ENCODE results near the gene C17orf78.
"Not testable (repeated sequence)": the region's sequence is repeated elsewhere in the genome, so short reads cannot be mapped to it uniquely, and the experiment has no call there.

DNA sequence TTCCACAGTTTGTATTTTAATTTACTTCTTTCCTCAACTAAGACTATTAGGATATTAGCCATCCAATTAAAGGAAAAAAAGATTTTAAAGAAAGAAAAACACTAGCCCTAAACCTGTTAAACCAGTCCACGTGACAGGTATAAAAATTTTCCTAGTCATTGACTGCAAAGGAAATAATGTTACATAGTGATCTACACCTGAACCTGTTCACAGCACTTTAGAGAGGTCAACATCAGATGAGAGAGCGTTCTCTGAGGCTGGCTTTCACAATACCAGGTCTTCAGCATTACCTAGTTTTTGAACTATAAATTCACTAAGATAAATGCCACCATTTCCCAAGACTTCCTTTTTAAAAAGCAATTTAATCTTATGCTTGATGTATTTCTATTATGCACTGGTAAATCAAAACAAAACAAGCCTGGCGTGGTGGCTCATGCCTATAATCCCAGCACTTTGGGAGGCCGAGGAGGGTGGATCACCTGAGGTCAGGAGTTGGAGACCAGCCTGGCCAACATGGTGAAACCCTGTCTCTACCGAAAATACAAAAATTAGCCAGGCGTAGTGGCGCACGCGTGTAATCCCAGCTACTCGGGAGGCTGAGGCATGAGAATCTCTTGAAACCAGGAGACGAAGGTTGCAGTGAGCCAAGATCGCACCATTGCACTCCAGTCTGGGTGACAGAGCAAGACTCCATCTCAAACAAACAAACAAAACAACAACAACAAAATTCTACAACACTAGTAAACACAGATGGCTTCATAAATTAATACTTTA is 18.8 kb upstream of the C17orf78 start:
- not testable (repeated sequence) for TF ChIP-seq POLR2A (IDR thresholded peaks at IDR 0.05)
- TF ChIP-seq, protein P1, sequence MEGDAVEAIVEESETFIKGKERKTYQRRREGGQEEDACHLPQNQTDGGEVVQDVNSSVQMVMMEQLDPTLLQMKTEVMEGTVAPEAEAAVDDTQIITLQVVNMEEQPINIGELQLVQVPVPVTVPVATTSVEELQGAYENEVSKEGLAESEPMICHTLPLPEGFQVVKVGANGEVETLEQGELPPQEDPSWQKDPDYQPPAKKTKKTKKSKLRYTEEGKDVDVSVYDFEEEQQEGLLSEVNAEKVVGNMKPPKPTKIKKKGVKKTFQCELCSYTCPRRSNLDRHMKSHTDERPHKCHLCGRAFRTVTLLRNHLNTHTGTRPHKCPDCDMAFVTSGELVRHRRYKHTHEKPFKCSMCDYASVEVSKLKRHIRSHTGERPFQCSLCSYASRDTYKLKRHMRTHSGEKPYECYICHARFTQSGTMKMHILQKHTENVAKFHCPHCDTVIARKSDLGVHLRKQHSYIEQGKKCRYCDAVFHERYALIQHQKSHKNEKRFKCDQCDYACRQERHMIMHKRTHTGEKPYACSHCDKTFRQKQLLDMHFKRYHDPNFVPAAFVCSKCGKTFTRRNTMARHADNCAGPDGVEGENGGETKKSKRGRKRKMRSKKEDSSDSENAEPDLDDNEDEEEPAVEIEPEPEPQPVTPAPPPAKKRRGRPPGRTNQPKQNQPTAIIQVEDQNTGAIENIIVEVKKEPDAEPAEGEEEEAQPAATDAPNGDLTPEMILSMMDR (IDR thresholded peaks at IDR 0.05): not testable (repeated sequence)
